ENCODE measurements around the gene ITFG1.
"Not testable (repeated sequence)": the region's sequence is repeated elsewhere in the genome, so short reads cannot be mapped to it uniquely, and the experiment has no call there.

The ITFG1 gene

DNA sequence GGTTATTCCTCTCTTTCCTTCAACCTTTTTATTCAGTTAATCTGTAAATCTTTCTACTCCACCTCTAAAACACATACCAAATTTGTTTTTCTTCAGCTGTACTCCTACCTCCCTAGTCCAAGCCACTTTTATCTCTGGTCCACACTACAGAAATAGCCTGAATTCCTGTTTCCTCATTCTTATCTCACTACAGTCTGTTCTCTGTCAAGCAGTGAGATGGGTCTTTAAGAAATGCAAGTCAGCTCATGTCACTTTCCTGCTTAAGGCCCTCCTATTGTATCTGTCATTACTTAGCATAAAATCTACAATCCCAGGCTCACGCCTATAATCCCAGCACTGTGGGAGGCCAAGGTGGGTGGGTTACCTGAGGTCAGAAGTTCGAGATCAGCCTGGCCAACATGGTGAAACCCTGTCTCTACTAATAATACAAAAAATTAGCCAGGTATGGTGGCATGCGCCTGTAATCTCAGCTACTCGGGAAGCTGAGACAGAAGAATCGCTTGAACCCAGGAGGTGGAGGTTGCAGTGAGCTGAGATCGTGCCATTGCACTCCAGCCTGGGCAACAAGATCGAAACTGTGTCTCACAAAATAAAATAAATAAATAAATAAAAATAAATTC is 7.3 kb upstream of the ITFG1 start:
- H3K9me3 ChIP-seq (ENCODE audit: low read length); H3K36me3 ChIP-seq (ENCODE audit: insufficient read depth, low read length); H3K27me3 ChIP-seq (ENCODE audit: insufficient read depth, low read length); H2AFZ ChIP-seq (ENCODE audit: low read depth, low read length); H3K4me3 ChIP-seq (ENCODE audit: low read length): not testable (repeated sequence)
- peaks cover 23% of the 10 kb centered on the region for H3K4me1 ChIP-seq (ENCODE audit: insufficient read depth, low read length)

DNA sequence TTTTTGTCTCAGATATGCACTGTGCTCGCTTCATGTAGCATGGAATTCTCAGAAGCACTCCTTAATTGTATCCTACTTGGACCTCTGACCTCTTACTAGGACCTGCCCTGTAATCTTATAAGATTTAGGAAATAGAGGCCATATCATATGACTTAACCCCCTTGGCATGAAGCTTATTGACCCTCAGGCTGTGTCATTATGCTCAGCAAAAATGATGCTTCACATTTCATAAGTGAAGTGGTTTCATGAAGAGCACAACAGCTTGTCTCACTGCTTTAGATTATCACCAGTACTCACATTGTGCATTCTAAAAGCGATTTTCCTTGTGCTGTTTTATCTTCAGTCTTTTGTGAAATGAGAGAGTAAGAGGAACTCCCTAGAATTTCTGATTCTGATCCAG is 6.6 kb upstream of the ITFG1 start:
- Histone ChIP-seq H3K36me3 (ENCODE audit: insufficient read depth, low read length) (no peaks in the 10 kb centered on the region), H3K4me1 (ENCODE audit: insufficient read depth, low read length) (peaks cover 28% of the 10 kb centered on the region), H2AFZ (ENCODE audit: low read depth, low read length) (no peak overlapping the region), H3K27me3 (ENCODE audit: insufficient read depth, low read length) (no peaks in the 10 kb centered on the region), H3K4me3 (ENCODE audit: low read length) (no peak overlapping the region), H3K9me3 (ENCODE audit: low read length) (no peaks in the 10 kb centered on the region)

DNA sequence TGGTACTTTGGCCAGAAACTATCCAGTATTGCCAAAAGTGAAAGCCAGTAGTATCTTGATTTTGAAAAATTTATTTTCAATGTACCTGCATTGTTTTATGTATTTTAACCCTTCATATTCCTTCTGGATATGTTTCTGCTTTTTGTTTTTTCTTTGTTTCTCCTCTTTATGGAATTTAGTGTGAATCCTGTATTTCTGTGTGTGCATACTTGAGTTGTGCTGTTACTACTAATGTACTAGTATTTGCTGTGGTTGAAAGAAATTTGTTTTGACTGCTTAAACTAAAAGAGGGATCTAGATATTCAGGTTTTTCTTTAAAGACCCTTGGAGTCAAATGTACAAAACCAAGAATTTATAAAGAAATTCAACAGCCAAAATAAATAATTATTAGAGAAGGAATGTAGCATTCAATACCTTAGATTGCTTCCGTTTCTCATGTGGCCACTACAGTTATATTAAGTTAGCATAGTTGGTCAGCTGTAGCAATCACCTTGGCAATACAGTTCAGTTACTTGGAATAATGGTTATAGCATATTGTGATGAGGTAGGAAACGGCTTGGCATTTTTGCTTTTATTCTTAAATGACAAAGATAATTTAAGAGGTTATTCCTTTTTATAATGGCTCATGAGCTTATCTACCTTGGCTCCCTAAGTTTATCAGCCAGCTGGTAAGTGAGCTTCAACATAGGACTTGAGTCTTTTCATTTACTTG is 5.2 kb upstream of the ITFG1 start:
- no peaks in the 10 kb centered on the region for H3K36me3 ChIP-seq (ENCODE audit: insufficient read depth, low read length)
- no peak overlapping the region for H2AFZ ChIP-seq (ENCODE audit: low read depth, low read length)
- H3K9me3 ChIP-seq (ENCODE audit: low read length), result no peaks in the 10 kb centered on the region
- H3K4me3 ChIP-seq (ENCODE audit: low read length), result no peak overlapping the region
- H3K4me1 ChIP-seq (ENCODE audit: insufficient read depth, low read length), result peaks cover 31% of the 10 kb centered on the region
- no peaks in the 10 kb centered on the region for H3K27me3 ChIP-seq (ENCODE audit: insufficient read depth, low read length)

DNA sequence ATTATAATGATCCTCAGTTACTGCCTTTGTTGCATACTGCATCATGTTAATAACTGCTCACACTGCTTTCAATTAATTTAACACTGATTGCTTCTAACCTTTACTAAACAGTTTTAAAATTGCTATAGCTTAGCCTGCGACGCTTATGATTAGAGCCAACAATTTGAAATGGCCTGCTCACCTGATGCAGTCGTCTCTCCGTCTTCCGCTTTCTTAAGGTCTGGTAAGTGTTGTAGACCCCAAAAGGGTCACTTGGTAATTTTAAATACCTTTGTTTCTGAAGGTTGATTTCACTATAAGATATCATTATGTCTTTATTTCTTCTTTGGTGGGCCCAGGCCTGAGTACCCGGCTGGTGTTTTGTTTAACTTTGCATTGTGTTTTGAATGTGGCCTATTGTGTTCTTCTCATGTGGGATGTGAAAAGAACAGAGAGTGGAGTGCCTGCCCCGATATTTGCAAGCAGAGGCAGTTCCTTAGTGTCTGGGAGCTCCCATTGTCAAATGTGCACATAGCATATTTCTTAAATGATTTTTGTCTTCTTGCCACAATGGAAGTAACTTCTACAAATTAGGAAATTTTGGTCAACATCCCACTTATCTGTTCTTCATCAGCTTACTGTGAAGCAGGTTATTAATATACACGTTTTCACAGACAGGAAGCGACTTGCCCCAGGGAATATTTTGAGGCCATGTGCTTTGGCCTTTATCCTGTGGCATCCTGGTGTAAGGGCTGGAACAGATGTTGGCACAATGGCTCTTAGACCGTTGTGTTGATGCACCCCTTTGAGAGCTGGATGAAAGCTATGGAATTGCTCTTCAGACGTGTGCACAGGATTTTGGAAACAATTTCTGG is 3.1 kb upstream of the ITFG1 start:
- Histone ChIP-seq H3K27me3 (ENCODE audit: insufficient read depth, low read length) (no peaks in the 10 kb centered on the region), H3K9me3 (ENCODE audit: low read length) (no peaks in the 10 kb centered on the region), H3K36me3 (ENCODE audit: insufficient read depth, low read length) (no peaks in the 10 kb centered on the region), H3K4me1 (ENCODE audit: insufficient read depth, low read length) (peaks cover 41% of the 10 kb centered on the region), H3K4me3 (ENCODE audit: low read length) (no peak overlapping the region), H2AFZ (ENCODE audit: low read depth, low read length) (no peak overlapping the region)

DNA sequence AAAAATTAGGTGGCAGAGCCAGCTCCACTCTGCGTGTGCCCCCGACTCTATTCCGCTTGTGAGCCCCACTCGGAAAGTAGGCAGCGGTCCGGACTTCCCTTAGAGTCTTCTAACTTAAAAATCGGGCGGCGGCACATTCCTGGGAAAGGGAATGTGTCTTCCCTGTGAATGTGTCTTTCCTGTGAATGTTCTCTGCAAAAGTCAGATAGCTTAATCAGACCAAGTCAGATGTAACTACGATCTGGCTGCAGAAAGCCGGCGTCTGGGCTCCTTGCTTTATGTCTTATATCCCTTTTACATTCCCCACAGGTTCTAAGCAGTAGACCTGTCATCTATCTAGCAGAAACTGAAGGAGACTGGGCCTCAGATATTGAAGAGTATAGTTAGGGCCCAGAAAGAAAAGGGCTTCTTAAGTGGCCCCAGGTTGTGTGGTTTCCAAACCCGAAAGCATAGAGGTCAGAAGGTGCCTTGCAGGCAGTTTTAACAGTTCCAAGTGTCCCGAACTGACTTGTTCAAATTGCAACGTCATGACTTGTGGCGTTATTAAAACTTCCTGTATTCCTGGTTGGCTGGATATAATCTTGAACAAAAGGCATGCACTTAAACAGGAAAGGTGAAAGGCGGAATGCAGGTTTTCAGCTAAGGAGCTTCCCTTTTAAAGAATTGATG is 869 bp upstream of the ITFG1 start:
- peak overlapping the region; percentile 99 for H2AFZ ChIP-seq (ENCODE audit: low read depth, low read length)
- H3K4me1 ChIP-seq (ENCODE audit: insufficient read depth, low read length), result peaks cover 41% of the 10 kb centered on the region
- no peaks in the 10 kb centered on the region for H3K27me3 ChIP-seq (ENCODE audit: insufficient read depth, low read length)
- peak overlapping the region; percentile 84 for H3K4me3 ChIP-seq (ENCODE audit: low read length)
- peaks cover 11% of the 10 kb centered on the region for H3K36me3 ChIP-seq (ENCODE audit: insufficient read depth, low read length)
- no peaks in the 10 kb centered on the region for H3K9me3 ChIP-seq (ENCODE audit: low read length)

DNA sequence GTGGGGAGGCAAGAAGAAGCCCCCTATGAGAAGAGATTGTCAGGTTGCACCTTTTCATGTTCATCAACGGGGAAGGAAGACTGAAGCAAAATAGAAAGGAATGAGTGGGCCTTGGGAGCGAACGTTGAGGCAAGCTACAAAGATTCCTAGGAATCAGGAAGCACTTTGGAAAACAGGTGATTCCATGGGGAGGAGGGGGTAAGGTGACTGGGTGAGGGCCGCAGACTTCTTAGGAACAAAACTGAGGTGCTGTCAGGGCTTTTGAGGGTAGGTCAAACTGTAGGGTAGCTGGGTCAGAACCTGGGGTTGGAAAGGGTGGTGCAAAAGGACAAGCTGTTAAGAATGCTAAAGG is 528 bp downstream of the ITFG1 start:
- H3K4me1 ChIP-seq (ENCODE audit: insufficient read depth, low read length), result peaks cover 41% of the 10 kb centered on the region
- H3K36me3 ChIP-seq (ENCODE audit: insufficient read depth, low read length), result peaks cover 13% of the 10 kb centered on the region
- peak overlapping the region; percentile 84 for H3K4me3 ChIP-seq (ENCODE audit: low read length)
- no peaks in the 10 kb centered on the region for H3K27me3 ChIP-seq (ENCODE audit: insufficient read depth, low read length)
- H2AFZ ChIP-seq (ENCODE audit: low read depth, low read length), result peak overlapping the region; percentile 99
- H3K9me3 ChIP-seq (ENCODE audit: low read length), result no peaks in the 10 kb centered on the region

DNA sequence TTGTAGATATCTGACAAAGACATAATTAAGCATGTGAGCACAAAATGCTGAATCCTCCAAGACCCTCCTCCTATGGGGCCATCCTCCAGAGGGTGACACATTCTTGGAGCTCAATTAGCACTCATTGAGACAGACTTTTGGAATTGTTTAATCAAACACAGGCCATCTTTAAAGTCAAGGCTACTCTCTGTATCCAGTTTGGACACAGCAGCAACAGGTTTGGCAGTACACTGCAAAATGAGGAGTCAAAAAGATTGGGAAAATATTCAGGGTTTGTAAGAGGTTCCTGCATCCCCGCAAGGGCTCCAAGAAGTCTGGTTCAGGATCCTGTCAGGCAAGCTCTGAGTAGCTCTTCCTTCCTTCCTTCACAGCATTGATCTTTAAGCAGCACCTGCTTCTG is 1.3 kb downstream of the ITFG1 start:
- Histone ChIP-seq H3K9me3 (ENCODE audit: low read length) (no peaks in the 10 kb centered on the region), H3K4me3 (ENCODE audit: low read length) (peak overlapping the region; percentile 84), H3K36me3 (ENCODE audit: insufficient read depth, low read length) (peaks cover 16% of the 10 kb centered on the region), H3K27me3 (ENCODE audit: insufficient read depth, low read length) (no peaks in the 10 kb centered on the region), H2AFZ (ENCODE audit: low read depth, low read length) (no peak overlapping the region), H3K4me1 (ENCODE audit: insufficient read depth, low read length) (peaks cover 38% of the 10 kb centered on the region)

DNA sequence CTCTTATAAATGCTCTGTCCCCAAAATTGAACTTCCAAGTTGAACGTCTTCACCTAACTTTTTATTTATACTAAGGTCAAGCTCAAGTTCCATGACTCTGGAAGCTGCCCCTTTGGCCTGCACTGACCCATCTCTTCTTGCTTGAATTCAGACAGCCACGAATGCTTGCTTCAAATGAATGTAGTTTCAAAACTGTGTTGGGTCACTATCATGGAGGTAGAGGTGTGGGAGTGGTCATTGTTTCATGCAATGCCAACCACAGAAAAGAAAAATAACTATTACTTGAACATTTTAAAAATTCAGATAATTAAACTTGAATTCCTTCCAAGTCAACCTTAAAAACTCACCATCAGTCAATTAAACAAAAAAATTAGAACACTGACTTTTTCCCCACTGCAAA is 2.5 kb downstream of the ITFG1 start:
- Histone ChIP-seq H3K36me3 (ENCODE audit: insufficient read depth, low read length) (peaks cover 25% of the 10 kb centered on the region), H2AFZ (ENCODE audit: low read depth, low read length) (no peak overlapping the region), H3K4me1 (ENCODE audit: insufficient read depth, low read length) (peaks cover 25% of the 10 kb centered on the region), H3K27me3 (ENCODE audit: insufficient read depth, low read length) (no peaks in the 10 kb centered on the region), H3K9me3 (ENCODE audit: low read length) (no peaks in the 10 kb centered on the region), H3K4me3 (ENCODE audit: low read length) (no peak overlapping the region)

DNA sequence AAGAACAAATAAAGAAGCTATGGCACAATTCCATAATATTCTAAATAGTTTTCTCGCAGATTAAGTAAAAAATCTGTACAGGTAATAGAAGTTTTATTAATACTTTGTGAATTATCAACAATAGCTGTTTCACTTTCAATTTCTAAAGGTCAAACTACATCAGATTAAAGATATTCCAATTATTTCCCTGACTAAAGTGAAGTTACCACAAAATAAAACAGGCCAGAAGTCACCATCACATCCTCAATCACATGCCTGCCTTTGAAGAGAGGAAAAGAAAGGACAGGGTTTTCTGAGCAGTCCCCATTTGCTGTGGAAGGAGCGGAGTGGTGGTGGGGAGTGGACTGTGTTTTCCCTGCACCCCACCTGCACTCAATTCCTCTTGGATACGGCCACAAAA is 11.1 kb downstream of the ITFG1 start:
- no peak overlapping the region for H2AFZ ChIP-seq (ENCODE audit: low read depth, low read length)
- H3K4me3 ChIP-seq (ENCODE audit: low read length), result no peak overlapping the region
- no peaks in the 10 kb centered on the region for H3K9me3 ChIP-seq (ENCODE audit: low read length)
- H3K36me3 ChIP-seq (ENCODE audit: insufficient read depth, low read length), result peaks cover 47% of the 10 kb centered on the region
- no peaks in the 10 kb centered on the region for H3K4me1 ChIP-seq (ENCODE audit: insufficient read depth, low read length)
- H3K27me3 ChIP-seq (ENCODE audit: insufficient read depth, low read length), result no peaks in the 10 kb centered on the region

DNA sequence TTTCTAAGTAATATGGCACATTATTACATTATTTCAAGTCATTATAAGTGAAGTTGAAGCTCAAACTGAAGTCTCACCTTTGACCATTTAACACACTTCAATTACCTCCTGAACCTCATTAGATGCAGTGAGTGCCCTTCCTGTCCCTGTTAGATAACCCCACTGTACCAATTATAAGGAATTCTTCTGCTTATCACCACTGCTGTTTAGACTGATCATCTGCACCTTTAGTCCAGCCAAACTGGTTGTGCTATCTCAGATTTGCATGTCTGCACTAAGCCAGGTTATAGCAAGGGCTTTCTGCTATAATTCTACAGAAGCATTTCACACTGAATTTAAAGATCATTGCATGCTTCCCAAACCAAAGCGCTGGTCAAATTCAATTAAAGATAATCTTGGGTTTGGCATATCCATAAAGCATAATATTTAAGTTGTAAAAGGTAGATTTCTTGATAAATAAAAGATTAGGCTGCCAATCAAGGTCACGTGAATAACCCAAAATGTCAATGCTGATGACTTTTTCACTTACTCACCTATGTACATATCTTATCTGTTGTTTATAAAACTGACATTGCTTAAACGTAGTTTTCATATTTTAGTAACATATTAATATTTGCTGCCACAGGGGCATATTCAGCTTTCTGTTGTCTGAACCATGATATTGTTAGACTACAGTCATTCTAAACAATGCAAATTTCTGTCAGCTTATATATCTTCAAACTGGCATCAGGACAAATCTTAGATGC is 11.9 kb downstream of the ITFG1 start:
- Histone ChIP-seq H3K9me3 (ENCODE audit: low read length) (no peaks in the 10 kb centered on the region), H2AFZ (ENCODE audit: low read depth, low read length) (no peak overlapping the region), H3K36me3 (ENCODE audit: insufficient read depth, low read length) (peaks cover 44% of the 10 kb centered on the region), H3K4me3 (ENCODE audit: low read length) (no peak overlapping the region), H3K4me1 (ENCODE audit: insufficient read depth, low read length) (no peaks in the 10 kb centered on the region), H3K27me3 (ENCODE audit: insufficient read depth, low read length) (no peaks in the 10 kb centered on the region)

DNA sequence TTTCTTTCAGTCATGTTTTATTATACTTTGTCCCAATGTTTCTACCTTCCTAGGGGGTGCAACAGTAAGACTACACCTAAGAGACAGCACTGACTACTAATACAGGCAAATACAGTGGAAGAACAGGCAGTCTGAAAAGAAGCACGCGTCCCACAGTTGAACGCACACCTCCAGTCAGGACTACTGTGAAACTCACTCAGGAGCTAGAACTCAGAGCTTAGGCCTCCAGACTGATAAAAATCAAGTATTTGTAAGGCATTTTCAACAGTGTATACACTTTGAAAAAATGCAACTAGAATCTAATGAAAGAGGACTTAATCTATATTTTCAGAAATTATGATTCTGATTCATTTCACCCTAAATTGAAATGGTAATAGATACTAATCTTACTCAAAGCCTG is 14.4 kb downstream of the ITFG1 start:
- no peak overlapping the region for H3K4me3 ChIP-seq (ENCODE audit: low read length)
- H3K9me3 ChIP-seq (ENCODE audit: low read length), result no peaks in the 10 kb centered on the region
- no peaks in the 10 kb centered on the region for H3K4me1 ChIP-seq (ENCODE audit: insufficient read depth, low read length)
- peaks cover 25% of the 10 kb centered on the region for H3K36me3 ChIP-seq (ENCODE audit: insufficient read depth, low read length)
- no peak overlapping the region for H2AFZ ChIP-seq (ENCODE audit: low read depth, low read length)
- no peaks in the 10 kb centered on the region for H3K27me3 ChIP-seq (ENCODE audit: insufficient read depth, low read length)

DNA sequence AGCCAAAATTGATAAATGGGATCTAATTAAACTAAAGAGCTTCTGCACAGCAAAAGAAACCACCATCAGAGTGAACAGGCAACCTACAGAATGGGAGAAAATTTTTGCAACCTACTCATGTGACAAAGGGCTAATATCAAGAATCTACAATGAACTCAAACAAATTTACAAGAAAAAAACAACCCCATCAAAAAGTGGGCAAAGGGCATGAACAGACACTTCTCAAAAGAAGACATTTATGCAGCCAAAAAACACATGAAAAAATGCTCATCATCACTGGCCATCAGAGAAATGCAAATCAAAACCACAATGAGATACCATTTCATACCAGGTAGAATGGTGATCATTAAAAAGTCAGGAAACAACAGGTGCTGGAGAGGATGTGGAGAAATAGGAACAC is 18.0 kb downstream of the ITFG1 start:
- not testable (repeated sequence) for H3K4me3 ChIP-seq (ENCODE audit: low read length); H3K27me3 ChIP-seq (ENCODE audit: insufficient read depth, low read length); H2AFZ ChIP-seq (ENCODE audit: low read depth, low read length); H3K36me3 ChIP-seq (ENCODE audit: insufficient read depth, low read length); H3K4me1 ChIP-seq (ENCODE audit: insufficient read depth, low read length); H3K9me3 ChIP-seq (ENCODE audit: low read length)

Data from neuron (in vitro differentiated cells).